Measurements from ENCODE around the gene IFI16.

IFI16 gene

GRCh38 chr1:159066108-159066507, 56.4 kb downstream of the IFI16 start:
- no peak for DNase-seq (ENCODE audit: low spot score)

GRCh38 chr1:159067699-159068621, 58.3 kb downstream of the IFI16 start:
- DNase-seq (ENCODE audit: low spot score) = no peak

- no peak for DNase-seq (ENCODE audit: low spot score)
Measured at GRCh38 chr1:159068886-159069285, 59.2 kb downstream of the IFI16 start.

- DNase-seq (ENCODE audit: low spot score) = peak; percentile 58
Measured at GRCh38 chr1:159071970-159072582, 62.4 kb downstream of the IFI16 start.

GRCh38 chr1:159076438-159077119, 66.9 kb downstream of the IFI16 start, which contains the start of gene AIM2:
Gene AIM2 (minus strand): TSS chr1:159076766. CDS start chr1:159073499, 3,267 bp downstream.
- DNase-seq (ENCODE audit: low spot score) = no peak

GRCh38 chr1:159077120-159077961, 67.6 kb downstream of the IFI16 start:
- DNase-seq (ENCODE audit: low spot score) = no peak

GRCh38 chr1:159079525-159079924, 69.8 kb downstream of the IFI16 start:
- no peak for DNase-seq (ENCODE audit: low spot score)

- no peak for DNase-seq (ENCODE audit: low spot score)
Measured at GRCh38 chr1:159081626-159082025, 71.9 kb downstream of the IFI16 start.

- no peak for DNase-seq (ENCODE audit: low spot score)
Measured at GRCh38 chr1:159083013-159083412, 73.3 kb downstream of the IFI16 start.

- no peak for DNase-seq (ENCODE audit: low spot score)
Measured at GRCh38 chr1:159084152-159084551, 74.4 kb downstream of the IFI16 start.

GRCh38 chr1:159084867-159085266, 75.2 kb downstream of the IFI16 start:
- DNase-seq (ENCODE audit: low spot score) = no peak

- DNase-seq (ENCODE audit: low spot score) = no peak
Measured at GRCh38 chr1:159088050-159088449, 78.3 kb downstream of the IFI16 start.

- DNase-seq (ENCODE audit: low spot score) = no peak
Measured at GRCh38 chr1:159088546-159089183, 79.0 kb downstream of the IFI16 start.

- DNase-seq (ENCODE audit: low spot score) = no peak
Measured at GRCh38 chr1:159089184-159089791, 79.6 kb downstream of the IFI16 start.

GRCh38 chr1:159090286-159091179, 80.8 kb downstream of the IFI16 start:
- no peak for DNase-seq (ENCODE audit: low spot score)

GRCh38 chr1:159091180-159091560, 81.5 kb downstream of the IFI16 start:
- no peak for DNase-seq (ENCODE audit: low spot score)

- DNase-seq (ENCODE audit: low spot score) = no peak
Measured at GRCh38 chr1:159091607-159092031, 81.9 kb downstream of the IFI16 start.

- DNase-seq (ENCODE audit: low spot score) = no peak
Measured at GRCh38 chr1:159092036-159092760, 82.5 kb downstream of the IFI16 start.

GRCh38 chr1:159098596-159098995, 88.9 kb downstream of the IFI16 start:
- DNase-seq (ENCODE audit: low spot score) = no peak

Measured in LoVo (cell line).